Activated naive CD8-positive, alpha-beta T cell treated with anti-CD3 and anti-CD28 coated beads, Interleukin-2, amount 50 U/mL, for 16 hours (primary cell): Measurements from ENCODE around the gene RPS14.
"Not testable (repeated sequence)": the region's sequence is repeated elsewhere in the genome, so short reads cannot be mapped to it uniquely, and the experiment has no call there.

Experiments used
- DNase-seq: peaks from one replicate; pipeline ENCODE4 v3.0.0-alpha.2; 2020; ENCODE audit warnings: low read depth, low spot score

RPS14 gene

GRCh38 chr5:150446088-150446487, 3.5 kb downstream of the RPS14 start:
- DNase-seq: no peak

GRCh38 chr5:150444770-150445169, 4.8 kb downstream of the RPS14 start:
- DNase-seq: no peak

GRCh38 chr5:150443242-150444075, 6.1 kb downstream of the RPS14 start:
- no peak for DNase-seq

- no peak for DNase-seq
Measured at GRCh38 chr5:150442699-150443080, 6.8 kb downstream of the RPS14 start.

GRCh38 chr5:150441813-150442698, 7.5 kb downstream of the RPS14 start:
- DNase-seq: no peak

GRCh38 chr5:150440948-150441812, 8.4 kb downstream of the RPS14 start:
- DNase-seq: no peak

- no peak for DNase-seq
Measured at GRCh38 chr5:150438873-150439546, 10.5 kb downstream of the RPS14 start.

- peak; percentile 85 for DNase-seq
Measured at GRCh38 chr5:150436141-150436680, 13.3 kb downstream of the RPS14 start.

- DNase-seq: no peak
Measured at GRCh38 chr5:150434464-150434863, 15.1 kb downstream of the RPS14 start.

- no peak for DNase-seq
Measured at GRCh38 chr5:150431574-150431973, 18.0 kb downstream of the RPS14 start.

GRCh38 chr5:150431048-150431447, 18.5 kb downstream of the RPS14 start:
- DNase-seq: no peak

GRCh38 chr5:150429410-150429873, 20.1 kb downstream of the RPS14 start:
- DNase-seq: no peak

- DNase-seq: no peak
Measured at GRCh38 chr5:150428978-150429377, 20.6 kb downstream of the RPS14 start.

- DNase-seq: no peak
Measured at GRCh38 chr5:150428106-150428876, 21.2 kb downstream of the RPS14 start.

GRCh38 chr5:150426165-150426564, 23.4 kb downstream of the RPS14 start:
- DNase-seq: not testable (repeated sequence)

- DNase-seq: no peak
Measured at GRCh38 chr5:150422758-150423157, 26.8 kb downstream of the RPS14 start.

GRCh38 chr5:150422075-150422474, 27.5 kb downstream of the RPS14 start:
- no peak for DNase-seq

GRCh38 chr5:150419630-150420270, 29.8 kb downstream of the RPS14 start:
- DNase-seq: no peak
